Measurements from ENCODE around the gene NEUROG2.
"Not testable (repeated sequence)": the region's sequence is repeated elsewhere in the genome, so short reads cannot be mapped to it uniquely, and the experiment has no call there.

Gene NEUROG2

DNA sequence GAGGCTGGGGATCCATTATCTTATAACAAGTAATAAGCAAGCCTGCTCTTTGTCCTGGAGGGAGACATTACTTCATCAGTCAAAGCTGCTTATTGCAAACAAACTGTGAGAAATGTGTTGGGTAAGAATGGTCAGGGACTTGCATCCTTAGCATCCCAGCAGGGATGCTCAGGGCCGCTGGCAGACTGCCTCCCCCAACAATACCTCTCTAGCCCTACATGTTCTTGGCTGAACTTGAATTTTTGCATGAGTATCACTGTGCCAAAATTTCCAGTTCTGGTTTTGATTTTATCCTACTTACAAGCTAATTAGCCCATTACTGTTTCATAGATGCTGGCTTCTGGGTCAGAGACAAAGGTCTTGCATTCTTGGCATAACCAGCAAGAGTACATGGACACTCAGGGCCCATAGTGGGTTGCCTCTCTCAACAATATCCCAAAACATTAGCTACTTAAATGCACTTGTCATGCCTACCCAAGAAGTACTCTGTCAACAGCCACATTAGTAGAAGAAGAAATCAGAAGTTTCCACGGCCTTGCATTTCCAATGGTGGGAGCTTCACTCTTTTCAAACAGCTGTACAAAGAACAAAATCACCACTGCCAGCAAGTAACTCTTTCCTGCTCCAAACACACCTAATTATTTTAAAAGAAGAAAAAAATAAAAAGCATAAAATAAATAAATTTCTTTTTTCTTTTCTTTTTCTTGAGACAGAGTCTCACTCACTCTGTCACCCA, 41.9 kb upstream of the NEUROG2 start:
- TF ChIP-seq, protein P1, sequence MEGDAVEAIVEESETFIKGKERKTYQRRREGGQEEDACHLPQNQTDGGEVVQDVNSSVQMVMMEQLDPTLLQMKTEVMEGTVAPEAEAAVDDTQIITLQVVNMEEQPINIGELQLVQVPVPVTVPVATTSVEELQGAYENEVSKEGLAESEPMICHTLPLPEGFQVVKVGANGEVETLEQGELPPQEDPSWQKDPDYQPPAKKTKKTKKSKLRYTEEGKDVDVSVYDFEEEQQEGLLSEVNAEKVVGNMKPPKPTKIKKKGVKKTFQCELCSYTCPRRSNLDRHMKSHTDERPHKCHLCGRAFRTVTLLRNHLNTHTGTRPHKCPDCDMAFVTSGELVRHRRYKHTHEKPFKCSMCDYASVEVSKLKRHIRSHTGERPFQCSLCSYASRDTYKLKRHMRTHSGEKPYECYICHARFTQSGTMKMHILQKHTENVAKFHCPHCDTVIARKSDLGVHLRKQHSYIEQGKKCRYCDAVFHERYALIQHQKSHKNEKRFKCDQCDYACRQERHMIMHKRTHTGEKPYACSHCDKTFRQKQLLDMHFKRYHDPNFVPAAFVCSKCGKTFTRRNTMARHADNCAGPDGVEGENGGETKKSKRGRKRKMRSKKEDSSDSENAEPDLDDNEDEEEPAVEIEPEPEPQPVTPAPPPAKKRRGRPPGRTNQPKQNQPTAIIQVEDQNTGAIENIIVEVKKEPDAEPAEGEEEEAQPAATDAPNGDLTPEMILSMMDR (IDR thresholded peaks at IDR 0.05; ENCODE audit: control extremely low read depth, extremely low read depth, low read depth, missing control alignments) = no peak
- POLR2A ChIA-PET = no interaction called here
- CTCF ChIA-PET = interaction anchor here (1.1 to 1.7 kb wide), 3 partner anchors 11 to 47 kb away, joined by 3 to 6 read pairs (median 4); no protein-coding TSS in a partner anchor
- no peak for DNase-seq (ENCODE audit: extremely low spot score)

DNA sequence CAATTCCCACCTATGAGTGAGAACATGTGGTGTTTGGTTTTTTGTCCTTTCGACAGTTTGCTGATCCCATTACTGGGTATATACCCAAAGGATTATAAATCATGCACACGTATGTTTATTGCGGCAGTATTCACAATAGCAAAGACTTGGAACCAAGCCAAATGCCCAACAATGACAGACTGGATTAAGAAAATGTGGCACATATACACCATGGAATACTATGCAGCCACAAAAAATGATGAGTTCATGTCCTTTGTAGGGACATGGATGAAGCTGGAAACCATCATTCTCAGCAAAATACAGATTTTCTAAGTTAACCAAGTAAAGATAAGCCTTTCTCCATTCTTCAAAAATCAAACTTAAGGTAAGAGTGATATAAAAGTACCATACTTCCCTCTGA, 38.3 kb upstream of the NEUROG2 start:
- POLR2A ChIA-PET; DNase-seq (ENCODE audit: extremely low spot score): not testable (repeated sequence)
- CTCF ChIA-PET = interaction anchor here (1.1 to 1.7 kb wide), 2 partner anchors 10 to 21 kb away, joined by 4 read pairs; no protein-coding TSS in a partner anchor

DNA sequence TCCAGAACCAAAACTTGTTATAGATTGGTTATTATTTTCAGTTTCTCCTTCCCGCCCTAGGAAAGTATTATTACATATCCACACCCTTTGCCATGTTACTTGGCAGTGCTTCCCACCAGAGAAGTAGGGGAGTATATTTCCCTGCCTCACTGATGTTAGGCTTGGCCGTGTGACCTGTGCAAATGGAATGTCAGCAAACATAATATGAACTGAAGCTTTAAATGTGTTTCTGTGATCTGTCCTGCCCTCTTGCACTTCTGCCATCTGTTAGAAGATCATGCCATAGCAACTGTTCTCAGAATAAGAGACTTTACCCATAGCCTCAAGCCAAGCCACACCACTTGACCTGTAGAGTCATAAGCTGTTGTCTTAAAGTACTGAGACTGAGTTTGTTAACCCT, 36.7 kb upstream of the NEUROG2 start:
- DNase-seq (ENCODE audit: extremely low spot score) = no peak
- POLR2A ChIA-PET = no interaction called here
- TF ChIP-seq, protein P1 (IDR thresholded peaks at IDR 0.05; ENCODE audit: control extremely low read depth, extremely low read depth, low read depth, missing control alignments) = no peak
- CTCF ChIA-PET = interaction anchor here (0.7 to 1.7 kb wide), 4 partner anchors 11 to 29 kb away, joined by 3 to 4 read pairs (median 3); no protein-coding TSS in a partner anchor

DNA sequence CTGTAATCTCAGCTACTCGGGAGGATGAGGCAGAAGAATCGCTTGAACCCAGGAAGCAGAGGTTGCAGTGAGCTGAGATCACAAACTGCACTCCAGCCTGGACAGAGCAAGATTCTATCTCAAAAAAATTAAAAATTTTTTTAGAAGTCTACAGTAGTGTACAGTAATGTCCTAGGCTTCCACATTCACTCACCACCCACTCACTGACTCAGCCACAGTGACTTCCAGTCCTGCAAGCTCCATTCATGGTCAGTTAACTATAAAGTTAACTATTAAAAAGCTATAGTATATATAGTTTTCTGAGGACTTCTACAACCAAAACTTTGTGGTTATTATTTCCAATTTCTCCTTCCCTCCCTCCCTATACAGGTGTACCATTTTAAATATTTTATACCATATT, 34.7 kb upstream of the NEUROG2 start:
- ChIA-PET CTCF (interaction anchor here (0.8 to 1.6 kb wide), 4 partner anchors 8 to 31 kb away, joined by 3 to 7 read pairs (median 4); no protein-coding TSS in a partner anchor), POLR2A (no interaction called here)
- TF ChIP-seq, protein P1 (IDR thresholded peaks at IDR 0.05; ENCODE audit: control extremely low read depth, extremely low read depth, low read depth, missing control alignments) = no peak
- DNase-seq (ENCODE audit: extremely low spot score) = no peak

DNA sequence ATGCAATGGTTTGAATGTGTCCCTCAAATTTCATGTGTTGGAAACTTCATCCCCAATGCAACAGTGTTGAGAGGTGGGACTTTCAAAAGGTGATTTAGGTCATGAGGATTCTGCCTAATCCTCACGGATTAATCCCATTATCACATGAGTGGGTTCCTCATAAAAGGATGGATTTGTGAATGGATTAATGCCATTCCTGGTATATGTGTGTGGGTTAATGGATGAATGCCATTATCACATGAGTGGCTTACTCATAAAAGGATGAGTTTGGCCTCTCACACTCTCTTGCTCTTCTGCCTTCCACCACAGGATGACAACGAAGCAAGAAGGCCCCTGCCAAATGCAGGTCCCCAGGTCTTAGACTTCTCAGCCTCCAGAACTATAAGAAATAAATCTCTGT, 30.5 kb upstream of the NEUROG2 start:
- ChIA-PET CTCF (no interaction called here), POLR2A (no interaction called here)
- no peak for DNase-seq (ENCODE audit: extremely low spot score)
- TF ChIP-seq, protein P1 (IDR thresholded peaks at IDR 0.05; ENCODE audit: control extremely low read depth, extremely low read depth, low read depth, missing control alignments) = no peak

DNA sequence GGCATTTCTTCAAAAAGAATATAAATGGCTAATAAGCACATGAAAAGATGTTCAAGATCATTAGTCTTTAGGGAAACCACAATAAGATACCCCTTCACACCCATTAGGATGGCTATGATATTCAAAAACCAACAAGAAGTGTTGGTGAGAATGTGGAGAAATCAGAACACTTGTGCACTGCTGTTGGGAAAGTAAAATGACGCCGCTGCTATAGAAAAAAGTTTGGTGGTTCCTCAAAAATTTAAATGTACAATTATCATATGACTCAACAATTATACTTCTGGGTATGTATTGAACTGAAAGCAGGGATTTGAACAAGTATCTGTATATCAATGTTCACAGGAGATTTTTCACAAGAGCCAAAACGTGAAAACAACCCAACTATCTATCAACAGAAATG, 29.4 kb upstream of the NEUROG2 start:
- POLR2A ChIA-PET = no interaction called here
- CTCF ChIA-PET = no interaction called here
- DNase-seq (ENCODE audit: extremely low spot score) = no peak
- TF ChIP-seq, protein P1 (IDR thresholded peaks at IDR 0.05; ENCODE audit: control extremely low read depth, extremely low read depth, low read depth, missing control alignments) = no peak

DNA sequence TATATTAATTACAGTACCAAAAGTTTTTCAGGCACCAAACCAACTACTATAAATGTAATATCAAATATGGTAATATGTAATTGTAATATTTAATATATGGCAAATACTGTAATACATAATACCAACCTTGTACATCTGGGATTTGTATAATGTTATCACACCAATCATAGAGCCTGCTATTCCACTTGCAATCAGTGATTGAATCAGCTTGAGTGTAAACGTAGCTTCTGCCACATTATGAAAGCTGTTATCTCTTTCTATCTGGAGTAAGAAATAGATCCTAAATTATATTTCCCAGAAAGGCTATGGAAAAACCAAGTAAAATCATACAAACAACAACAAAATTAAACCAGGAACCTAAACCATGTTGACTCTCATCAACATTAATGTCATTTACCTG, 24.7 kb upstream of the NEUROG2 start:
- ChIA-PET POLR2A (no interaction called here), CTCF (interaction anchor here (1.7 kb wide), 1 partner anchor 17 kb away, joined by 3 read pairs; no protein-coding TSS in a partner anchor)
- DNase-seq (ENCODE audit: extremely low spot score) = no peak
- TF ChIP-seq, protein P1 (IDR thresholded peaks at IDR 0.05; ENCODE audit: control extremely low read depth, extremely low read depth, low read depth, missing control alignments) = no peak
